Peyer's patch (tissue), 4 donors: ENCODE measurements around the gene MTFP1. TPM values are rescaled to one million over a fixed set of nuclear protein-coding genes. Genes with fewer than 3 reads are reported as not detected.

Experiments
- DNase-seq, 3 donors: peaks; one replicate each; pipeline ENCODE4 v3.0.0-alpha.2; 2017 to 2019
- H3K27ac ChIP-seq, 4 donors: fragments of 200-600 bp; sonication (generic); one replicate each; pipeline ENCODE4 v1.5.1; 2016 to 2019
- H3K27me3 ChIP-seq, 2 donors: fragments of 200-600 bp; sonication (generic); one replicate each; pipeline ENCODE4 v1.5.1; 2019
- H3K36me3 ChIP-seq, 3 donors: fragments of 200-600 bp; sonication (generic); one replicate each; pipeline ENCODE4 v1.5.1; 2016 to 2019
- H3K4me1 ChIP-seq, 4 donors: fragments of 200-600 bp; sonication (generic); one replicate each; pipeline ENCODE4 v1.5.1; 2016 to 2019
- H3K4me3 ChIP-seq, 4 donors: fragments of 200-600 bp; sonication (generic); 1 replicate in 3 of 4; 2 replicates in 1 of 4; pipeline ENCODE4 v1.5.1; 2016 to 2019; ENCODE audit warnings: mild to moderate bottlenecking in 1 of 4
- H3K9me3 ChIP-seq, 4 donors: fragments of 200-600 bp; sonication (generic); one replicate each; pipeline ENCODE4 v1.5.1; 2016 to 2019; ENCODE audit warnings: mild to moderate bottlenecking in 1 of 4
- POLR2A ChIP-seq, 2 donors: fragments of 450-650 bp; IDR thresholded peaks; one replicate each; pipeline ENCODE4 v1.5.1; 2017; ENCODE audit warnings: antibody characterized with exemption in 2 of 2, mild to moderate bottlenecking in 2 of 2, moderate library complexity in 2 of 2
- total RNA-seq, 4 donors: library from RNA; depleted of rRNA; stranded (reverse); fragments of >200 nt; gene quantifications; one replicate each; pipeline ENCODE4 v1.1.0, GENCODE V29; 2016
- TF ChIP-seq, protein P1 (sequence below), 6 experiments: fragments of 450-650 bp in 4 of 6; fragments of 200-600 bp in 2 of 6; sonication (generic) in 1 of 6; IDR thresholded peaks; one replicate each; pipeline ENCODE4 v1.5.1; 2017 to 2019; ENCODE audit warnings: antibody characterized with exemption in 6 of 6, mild to moderate bottlenecking in 3 of 6, moderate library complexity in 1 of 6

MTFP1 gene
- total RNA-seq, 4 donors from 2014 or later: 12.4 to 24.7 (median 19.2) TPM

DNA sequence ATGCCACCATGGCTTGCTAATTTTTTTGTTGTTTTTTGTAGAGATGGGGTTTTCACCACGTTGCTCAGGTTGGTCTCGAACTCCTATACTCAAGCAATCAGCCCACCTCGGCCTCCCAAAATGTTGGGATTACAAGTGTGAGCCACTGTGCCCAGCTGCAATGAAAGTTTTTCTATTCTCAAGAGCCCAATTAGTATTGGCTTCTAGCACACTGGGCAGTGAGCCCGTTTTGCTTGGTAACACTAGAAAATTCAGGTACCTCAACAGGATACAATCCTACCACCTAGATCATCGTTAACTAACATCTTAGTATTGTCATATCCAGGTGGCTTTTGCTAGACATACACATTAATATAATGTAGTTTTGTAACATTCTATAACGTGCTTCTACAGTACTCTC lies 27.3 kb downstream of the MTFP1 start:
- Histone ChIP-seq H3K27ac (no peak overlapping the region), H3K36me3 (no peaks in the 10 kb centered on the region), H3K9me3 (no peaks in the 10 kb centered on the region), H3K27me3 (no peaks in the 10 kb centered on the region), H3K4me1 (no peaks in the 10 kb centered on the region), H3K4me3 (no peak overlapping the region)
- TF ChIP-seq, protein P1, sequence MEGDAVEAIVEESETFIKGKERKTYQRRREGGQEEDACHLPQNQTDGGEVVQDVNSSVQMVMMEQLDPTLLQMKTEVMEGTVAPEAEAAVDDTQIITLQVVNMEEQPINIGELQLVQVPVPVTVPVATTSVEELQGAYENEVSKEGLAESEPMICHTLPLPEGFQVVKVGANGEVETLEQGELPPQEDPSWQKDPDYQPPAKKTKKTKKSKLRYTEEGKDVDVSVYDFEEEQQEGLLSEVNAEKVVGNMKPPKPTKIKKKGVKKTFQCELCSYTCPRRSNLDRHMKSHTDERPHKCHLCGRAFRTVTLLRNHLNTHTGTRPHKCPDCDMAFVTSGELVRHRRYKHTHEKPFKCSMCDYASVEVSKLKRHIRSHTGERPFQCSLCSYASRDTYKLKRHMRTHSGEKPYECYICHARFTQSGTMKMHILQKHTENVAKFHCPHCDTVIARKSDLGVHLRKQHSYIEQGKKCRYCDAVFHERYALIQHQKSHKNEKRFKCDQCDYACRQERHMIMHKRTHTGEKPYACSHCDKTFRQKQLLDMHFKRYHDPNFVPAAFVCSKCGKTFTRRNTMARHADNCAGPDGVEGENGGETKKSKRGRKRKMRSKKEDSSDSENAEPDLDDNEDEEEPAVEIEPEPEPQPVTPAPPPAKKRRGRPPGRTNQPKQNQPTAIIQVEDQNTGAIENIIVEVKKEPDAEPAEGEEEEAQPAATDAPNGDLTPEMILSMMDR (IDR thresholded peaks at IDR 0.05): no peak
- no peak for TF ChIP-seq POLR2A (IDR thresholded peaks at IDR 0.05)
- DNase-seq: no peak

DNA sequence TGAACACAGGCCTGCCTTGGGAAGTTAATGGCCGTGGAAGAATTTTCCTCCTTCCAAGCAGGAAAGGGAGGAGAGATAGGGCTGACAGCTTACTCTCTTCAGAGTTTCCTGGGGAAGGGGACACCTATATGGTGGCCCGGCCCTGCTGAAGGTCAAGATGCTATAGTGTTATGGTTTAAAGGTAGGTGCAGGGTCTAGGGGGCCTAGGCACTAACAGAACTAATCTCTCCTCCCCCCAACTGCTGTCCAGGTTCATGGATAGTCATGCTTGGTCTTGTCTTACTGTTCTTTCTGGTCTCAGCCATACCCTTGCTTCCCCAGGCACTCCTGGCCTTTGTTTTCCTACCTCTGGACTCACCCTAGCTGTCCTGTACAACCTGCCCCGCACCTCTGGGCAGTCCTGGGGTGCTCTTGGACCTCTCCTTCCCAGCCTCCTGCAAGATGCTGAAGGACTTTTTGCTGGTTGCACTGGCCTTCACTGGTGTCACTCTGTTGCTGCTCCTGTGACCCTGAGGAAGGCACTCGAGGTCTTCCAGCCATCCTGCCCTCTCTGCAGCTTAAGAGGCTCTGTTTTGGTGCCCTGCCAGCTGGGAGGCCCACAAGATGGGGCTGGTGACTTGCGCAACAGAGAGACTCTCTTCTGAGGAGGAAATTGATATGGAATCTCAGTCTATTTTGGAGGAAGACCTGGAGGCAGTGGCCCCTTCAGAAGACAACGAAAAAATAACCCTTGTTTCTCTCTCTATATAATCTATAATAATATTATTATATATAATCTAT lies 28.4 kb downstream of the MTFP1 start:
- DNase-seq: no peak
- Histone ChIP-seq H3K27ac (no peak overlapping the region), H3K4me3 (no peak overlapping the region), H3K4me1 (no peaks in the 10 kb centered on the region), H3K36me3 (no peaks in the 10 kb centered on the region), H3K9me3 (no peaks in the 10 kb centered on the region), H3K27me3 (no peaks in the 10 kb centered on the region)
- TF ChIP-seq, protein P1 (IDR thresholded peaks at IDR 0.05): no peak

GRCh38 chr22:30455075-30455840 lies 29.7 kb downstream of the MTFP1 start:
- DNase-seq: no peak
- Histone ChIP-seq H3K36me3 (no peaks in the 10 kb centered on the region), H3K27ac (no peak overlapping the region), H3K4me3 (no peak overlapping the region), H3K4me1 (no peaks in the 10 kb centered on the region), H3K27me3 (no peaks in the 10 kb centered on the region), H3K9me3 (no peaks in the 10 kb centered on the region)
- no peak for TF ChIP-seq POLR2A (IDR thresholded peaks at IDR 0.05)
- TF ChIP-seq, protein P1 (IDR thresholded peaks at IDR 0.05): no peak

- DNase-seq: no peak
- no peaks in the 10 kb centered on the region for H3K36me3 ChIP-seq
- no peak for TF ChIP-seq POLR2A (IDR thresholded peaks at IDR 0.05)
- TF ChIP-seq, protein P1 (IDR thresholded peaks at IDR 0.05): no peak
- no peaks in the 10 kb centered on the region for H3K27me3 ChIP-seq
- no peaks in the 10 kb centered on the region for H3K4me1 ChIP-seq
- H3K9me3 ChIP-seq: no peaks in the 10 kb centered on the region
- H3K27ac ChIP-seq: no peak overlapping the region
- no peak overlapping the region for H3K4me3 ChIP-seq
Measured at GRCh38 chr22:30457981-30458380, 32.4 kb downstream of the MTFP1 start.

- no peaks in the 10 kb centered on the region for H3K4me1 ChIP-seq
- no peaks in the 10 kb centered on the region for H3K9me3 ChIP-seq
- no peak for TF ChIP-seq POLR2A (IDR thresholded peaks at IDR 0.05)
- TF ChIP-seq, protein P1 (IDR thresholded peaks at IDR 0.05): no peak
- no peak overlapping the region for H3K27ac ChIP-seq
- no peaks in the 10 kb centered on the region for H3K27me3 ChIP-seq
- DNase-seq: no peak
- no peaks in the 10 kb centered on the region for H3K36me3 ChIP-seq
- H3K4me3 ChIP-seq: no peak overlapping the region
Measured at GRCh38 chr22:30459181-30460052, 33.8 kb downstream of the MTFP1 start.
